ENCODE measurements around the gene IRX1. TPM values are rescaled to one million over a fixed set of nuclear protein-coding genes. Genes with fewer than 3 reads are reported as not detected.
A peak's percentile ranks its signal among the peaks of the same experiment; 100 is the strongest.

IRX1 gene
- total RNA-seq, 1 experiment from 2014 or later, result 1.2 TPM

DNA sequence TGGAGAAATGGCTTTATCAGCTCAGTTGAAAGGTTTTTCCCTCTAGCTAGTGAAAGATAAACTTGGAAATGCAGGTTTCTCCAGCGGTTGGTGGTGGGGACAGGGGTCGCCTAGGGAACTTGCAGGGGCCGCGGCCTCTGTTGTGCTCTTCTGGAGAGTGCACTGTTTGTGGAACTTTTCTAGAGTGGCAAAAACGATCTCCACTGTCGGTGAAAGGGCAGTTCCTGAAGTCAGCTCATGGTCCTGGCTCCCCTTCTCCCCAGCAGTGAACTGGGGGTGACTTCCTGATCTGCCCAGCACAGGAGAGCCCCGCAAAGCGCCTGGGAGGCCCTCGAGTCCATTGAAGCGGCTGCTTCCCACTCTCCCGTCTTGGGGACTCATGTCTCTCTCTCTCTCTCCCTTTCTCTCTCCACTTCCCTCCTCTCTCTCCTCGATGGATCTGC lies 3.2 kb downstream of the IRX1 start:
- DNase-seq (ENCODE audit: low read depth, low spot score), result no peak
- in situ Hi-C loops (cut with HindIII; ENCODE audit: low pct_unique_long_range_greater_than_20kb, low sequenced_read_pairs), result no loop called here

DNA sequence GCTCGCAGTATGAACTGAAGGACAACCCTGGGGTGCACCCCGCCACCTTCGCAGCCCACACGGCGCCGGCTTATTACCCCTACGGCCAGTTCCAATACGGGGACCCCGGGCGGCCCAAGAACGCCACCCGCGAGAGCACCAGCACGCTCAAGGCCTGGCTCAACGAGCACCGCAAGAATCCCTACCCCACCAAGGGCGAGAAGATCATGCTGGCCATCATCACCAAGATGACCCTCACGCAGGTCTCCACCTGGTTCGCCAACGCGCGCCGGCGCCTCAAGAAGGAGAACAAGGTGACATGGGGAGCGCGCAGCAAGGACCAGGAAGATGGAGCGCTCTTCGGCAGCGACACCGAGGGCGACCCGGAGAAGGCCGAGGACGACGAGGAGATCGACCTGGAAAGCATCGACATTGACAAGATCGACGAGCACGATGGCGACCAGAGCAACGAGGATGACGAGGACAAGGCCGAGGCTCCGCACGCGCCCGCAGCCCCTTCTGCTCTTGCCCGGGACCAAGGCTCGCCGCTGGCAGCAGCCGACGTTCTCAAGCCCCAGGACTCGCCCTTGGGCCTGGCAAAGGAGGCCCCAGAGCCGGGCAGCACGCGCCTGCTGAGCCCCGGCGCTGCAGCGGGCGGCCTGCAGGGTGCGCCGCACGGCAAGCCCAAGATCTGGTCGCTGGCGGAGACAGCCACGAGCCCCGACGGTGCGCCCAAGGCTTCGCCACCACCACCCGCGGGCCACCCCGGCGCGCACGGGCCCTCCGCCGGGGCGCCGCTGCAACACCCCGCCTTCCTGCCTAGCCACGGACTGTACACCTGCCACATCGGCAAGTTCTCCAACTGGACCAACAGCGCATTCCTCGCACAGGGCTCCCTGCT lies 3.8 kb downstream of the IRX1 start:
- in situ Hi-C loops (cut with HindIII; ENCODE audit: low pct_unique_long_range_greater_than_20kb, low sequenced_read_pairs), result no loop called here
- DNase-seq (ENCODE audit: low read depth, low spot score), result no peak

DNA sequence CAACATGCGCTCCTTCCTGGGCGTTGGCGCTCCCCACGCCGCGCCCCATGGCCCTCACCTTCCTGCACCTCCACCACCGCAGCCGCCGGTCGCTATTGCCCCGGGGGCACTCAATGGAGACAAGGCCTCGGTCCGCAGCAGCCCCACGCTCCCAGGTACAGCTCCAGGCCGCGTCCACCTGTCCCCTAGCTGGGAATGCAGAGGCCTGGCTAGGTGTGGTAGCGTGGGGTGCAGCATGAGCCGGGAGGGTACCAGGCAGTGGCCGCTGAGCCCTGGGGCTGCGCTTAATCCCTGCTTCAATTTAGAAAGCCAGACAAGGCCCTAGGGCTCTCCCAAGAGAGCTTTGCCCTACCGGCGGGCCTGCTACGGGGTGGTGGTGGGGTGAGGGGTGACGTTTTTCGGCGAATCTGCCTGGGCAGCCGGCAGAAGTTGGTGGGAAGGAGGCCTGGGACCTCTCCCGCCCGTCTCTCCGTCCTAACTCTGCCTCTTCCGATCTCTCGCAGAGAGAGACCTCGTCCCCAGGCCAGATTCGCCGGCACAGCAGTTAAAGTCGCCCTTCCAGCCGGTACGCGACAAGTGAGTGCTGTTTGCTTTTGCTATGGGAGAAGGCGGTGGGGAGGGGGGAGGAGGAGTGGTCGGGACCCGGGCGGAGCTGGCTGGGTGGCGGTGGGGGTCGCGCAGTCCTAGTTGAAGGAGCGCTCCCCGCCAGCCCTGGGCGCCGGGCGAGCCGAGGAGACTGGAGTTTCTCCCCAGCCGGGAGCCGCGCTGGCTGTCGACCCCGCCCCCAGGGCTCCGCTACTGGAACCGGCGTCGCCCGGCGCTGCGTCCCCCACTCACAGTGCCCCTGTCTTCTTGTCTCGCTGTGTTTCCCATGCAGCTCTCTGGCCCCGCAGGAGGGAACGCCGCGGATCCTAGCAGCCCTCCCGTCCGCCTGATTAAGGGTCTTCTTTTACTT lies 4.8 kb downstream of the IRX1 start:
- in situ Hi-C loops (cut with HindIII; ENCODE audit: low pct_unique_long_range_greater_than_20kb, low sequenced_read_pairs), result no loop called here
- no peak for DNase-seq (ENCODE audit: low read depth, low spot score)

- in situ Hi-C loops (cut with HindIII; ENCODE audit: low pct_unique_long_range_greater_than_20kb, low sequenced_read_pairs), result no loop called here
- DNase-seq (ENCODE audit: low read depth, low spot score), result no peak
These were observed 5.6 kb downstream of the IRX1 start for GRCh38 chr5:3601061-3601710.

GRCh38 chr5:3601911-3602782 lies 6.5 kb downstream of the IRX1 start:
- in situ Hi-C loops (cut with HindIII; ENCODE audit: low pct_unique_long_range_greater_than_20kb, low sequenced_read_pairs), result no loop called here
- no peak for DNase-seq (ENCODE audit: low read depth, low spot score)

- in situ Hi-C loops (cut with HindIII; ENCODE audit: low pct_unique_long_range_greater_than_20kb, low sequenced_read_pairs), result no loop called here
- DNase-seq (ENCODE audit: low read depth, low spot score), result peak; percentile 38
These were observed 7.3 kb downstream of the IRX1 start for GRCh38 chr5:3602785-3603502.

- in situ Hi-C loops (cut with HindIII; ENCODE audit: low pct_unique_long_range_greater_than_20kb, low sequenced_read_pairs), result no loop called here
- DNase-seq (ENCODE audit: low read depth, low spot score), result no peak
These were observed 8.9 kb downstream of the IRX1 start for GRCh38 chr5:3604501-3604900.

DNA sequence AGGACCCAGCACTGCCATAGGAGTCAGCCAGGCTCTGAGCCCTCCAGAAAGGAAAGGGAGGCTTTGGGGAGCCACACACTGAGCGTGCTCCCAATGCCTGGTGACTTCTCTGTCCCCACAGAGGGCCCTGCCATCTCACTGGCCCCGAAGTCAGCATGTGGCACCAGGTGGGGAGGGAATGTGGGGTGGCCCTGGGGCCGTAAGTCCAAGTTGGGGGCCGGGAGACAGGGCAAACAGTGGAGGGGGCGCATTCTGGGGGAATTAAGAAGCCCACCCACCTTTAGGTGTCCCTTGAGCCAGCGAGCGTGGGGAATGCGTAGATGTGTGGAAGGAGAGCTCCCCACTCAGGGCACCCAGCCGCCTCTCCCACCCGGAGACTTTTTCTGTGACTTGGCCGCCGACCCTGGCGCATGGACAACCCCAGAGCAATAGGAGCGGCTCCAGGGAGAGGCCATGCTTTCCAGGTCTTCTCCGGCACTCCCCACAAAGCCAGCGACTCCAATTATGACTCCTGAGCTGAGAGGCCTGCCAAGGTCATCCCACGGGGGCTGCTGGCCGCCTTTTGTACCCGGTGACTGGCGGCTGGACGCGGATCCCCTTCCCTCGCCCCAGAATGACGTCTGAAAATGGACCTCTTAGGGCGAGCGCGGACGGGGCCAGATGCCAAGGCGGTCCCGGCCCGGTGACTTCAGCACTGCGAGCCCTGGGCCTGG lies 9.8 kb downstream of the IRX1 start:
- no peak for DNase-seq (ENCODE audit: low read depth, low spot score)
- in situ Hi-C loops (cut with HindIII; ENCODE audit: low pct_unique_long_range_greater_than_20kb, low sequenced_read_pairs), result no loop called here

GRCh38 chr5:3606121-3606831 lies 10.6 kb downstream of the IRX1 start:
- in situ Hi-C loops (cut with HindIII; ENCODE audit: low pct_unique_long_range_greater_than_20kb, low sequenced_read_pairs), result no loop called here
- DNase-seq (ENCODE audit: low read depth, low spot score), result no peak

DNA sequence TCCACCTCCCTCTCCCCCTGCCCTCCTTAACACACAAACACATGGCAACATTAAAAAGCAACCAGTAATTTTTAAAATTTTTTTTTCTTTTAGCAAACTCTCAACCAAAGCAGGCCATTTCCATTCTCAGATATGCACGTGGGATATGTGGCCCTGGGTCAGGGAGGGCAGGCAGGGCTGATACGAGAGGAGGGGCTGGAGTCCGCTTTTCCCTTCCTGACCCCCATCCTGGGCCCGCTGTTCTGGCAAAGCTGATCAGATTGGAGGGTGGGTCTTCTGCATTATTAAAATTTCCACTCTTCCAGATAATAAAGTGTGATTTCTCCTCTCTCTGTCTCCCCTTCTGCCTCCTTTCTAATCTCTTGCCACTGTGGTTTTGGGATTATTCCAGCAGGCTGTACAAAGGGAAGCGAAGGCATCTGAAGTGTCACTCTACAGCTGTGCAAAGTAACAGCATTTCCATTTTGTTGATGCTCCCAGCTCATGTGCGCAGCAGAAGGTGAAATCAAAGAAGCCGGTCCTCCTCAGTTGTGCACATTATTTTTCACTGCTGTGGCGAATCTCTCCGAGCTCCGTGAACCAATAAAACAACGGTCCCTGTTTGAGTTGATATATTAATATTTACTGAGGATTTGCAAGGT lies 12.0 kb downstream of the IRX1 start:
- in situ Hi-C loops (cut with HindIII; ENCODE audit: low pct_unique_long_range_greater_than_20kb, low sequenced_read_pairs), result no loop called here
- no peak for DNase-seq (ENCODE audit: low read depth, low spot score)

- no peak for DNase-seq (ENCODE audit: low read depth, low spot score)
- in situ Hi-C loops (cut with HindIII; ENCODE audit: low pct_unique_long_range_greater_than_20kb, low sequenced_read_pairs), result no loop called here
These were observed 13.6 kb downstream of the IRX1 start for GRCh38 chr5:3609120-3609681.

DNA sequence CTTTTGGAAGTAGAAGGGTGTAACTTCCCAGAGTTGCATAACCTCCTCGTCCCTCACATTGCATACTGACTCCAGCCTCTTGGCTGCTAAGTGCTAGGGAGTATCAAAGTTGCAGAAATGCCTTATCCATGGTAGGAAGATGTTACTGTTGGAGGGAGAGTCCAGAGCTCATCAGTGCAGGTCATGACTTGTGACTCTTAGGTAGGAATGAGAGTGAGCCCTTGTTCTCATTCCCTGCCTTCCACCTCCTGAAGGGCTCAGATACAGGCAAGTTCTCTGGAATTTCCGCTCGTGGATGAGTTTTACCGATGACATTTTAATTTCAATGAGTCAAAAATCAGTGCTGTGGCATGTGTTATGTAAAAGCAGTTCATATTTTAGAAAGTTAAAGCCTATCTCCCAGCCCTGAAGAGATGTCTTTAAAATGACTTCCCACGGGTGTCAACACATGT lies 17.0 kb downstream of the IRX1 start:
- in situ Hi-C loops (cut with HindIII; ENCODE audit: low pct_unique_long_range_greater_than_20kb, low sequenced_read_pairs), result no loop called here
- no peak for DNase-seq (ENCODE audit: low read depth, low spot score)

DNA sequence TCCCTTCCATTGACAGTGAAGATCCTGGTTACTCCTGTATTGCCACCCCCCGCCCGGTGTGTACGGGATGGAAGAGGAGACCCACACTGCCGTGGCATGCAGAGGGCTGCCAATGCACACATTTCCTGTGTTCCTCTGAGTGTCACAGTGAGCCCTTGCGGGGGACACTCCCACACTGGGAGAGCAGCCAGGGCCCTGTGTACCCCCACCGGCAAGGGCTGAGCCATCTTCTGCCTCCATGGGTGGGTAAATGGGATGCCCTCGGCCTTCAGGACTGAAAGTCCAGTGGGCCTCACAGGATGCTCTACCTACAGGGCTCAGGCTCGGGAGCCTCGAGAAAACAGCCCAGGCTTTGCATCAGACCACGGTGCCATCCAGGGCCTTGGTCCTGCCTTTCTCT lies 18.1 kb downstream of the IRX1 start:
- DNase-seq (ENCODE audit: low read depth, low spot score), result no peak
- in situ Hi-C loops (cut with HindIII; ENCODE audit: low pct_unique_long_range_greater_than_20kb, low sequenced_read_pairs), result no loop called here

DNA sequence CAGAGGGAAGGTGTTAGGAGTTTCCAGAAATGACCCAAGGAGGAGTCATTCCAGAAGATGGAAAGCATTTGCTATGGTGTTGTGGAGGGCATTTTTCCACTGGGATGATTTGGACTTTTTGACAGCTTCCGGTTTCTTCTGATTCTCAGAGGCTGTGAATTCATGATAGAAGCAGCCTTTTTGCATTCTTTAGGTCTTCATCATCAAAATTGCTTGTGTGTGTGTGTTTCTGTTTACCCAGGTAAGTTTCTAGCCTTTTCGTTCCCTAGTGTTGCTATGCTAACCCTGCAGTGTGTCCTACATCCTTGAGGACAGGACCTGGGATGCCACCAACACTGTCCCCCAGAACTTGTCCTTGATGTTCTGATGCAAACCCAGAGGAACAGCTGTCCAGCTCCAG lies 19.6 kb downstream of the IRX1 start:
- DNase-seq (ENCODE audit: low read depth, low spot score), result no peak
- in situ Hi-C loops (cut with HindIII; ENCODE audit: low pct_unique_long_range_greater_than_20kb, low sequenced_read_pairs), result no loop called here

DNA sequence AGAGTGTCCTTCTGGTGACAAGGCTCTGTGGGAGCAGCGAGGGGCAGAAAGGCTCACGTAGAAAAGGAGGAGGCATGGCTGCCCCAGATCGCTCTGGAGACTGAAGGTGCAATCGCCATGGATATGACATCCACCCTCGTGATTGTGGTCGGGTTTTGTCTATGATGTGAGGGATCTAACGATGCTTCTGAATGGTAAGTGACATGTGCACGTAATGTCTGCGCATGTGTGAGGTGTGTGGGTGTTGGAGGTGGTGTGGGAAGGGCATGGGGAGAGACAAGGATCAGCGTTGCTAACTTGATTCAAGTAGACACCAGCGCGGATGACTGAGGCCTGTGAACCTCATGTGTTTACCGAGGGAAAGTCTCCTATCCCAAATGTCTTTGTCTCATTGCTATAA lies 20.2 kb downstream of the IRX1 start:
- no peak for DNase-seq (ENCODE audit: low read depth, low spot score)
- in situ Hi-C loops (cut with HindIII; ENCODE audit: low pct_unique_long_range_greater_than_20kb, low sequenced_read_pairs), result no loop called here

Data from SK-MEL-5 (cell line).